Aorta (tissue), 5 donors: Measurements from ENCODE around the gene IFITM5. TPM values are rescaled to one million over a fixed set of nuclear protein-coding genes. Genes with fewer than 3 reads are reported as not detected.
A peak's percentile ranks its signal among the peaks of the same experiment; 100 is the strongest.

Experiments used
- ATAC-seq: fragments of 200-7000 bp; cut with Tn5 transposase; one replicate; pipeline ENCODE4 v1.9.1; 2022; ENCODE audit warnings: moderate library complexity; ENCODE audit not compliant: low FRiP score
- DNase-seq, 2 donors: peaks; one replicate each; pipeline ENCODE4 v3.0.0-alpha.2; 2020
- H3K27ac ChIP-seq, 2 donors: one replicate each; pipeline ENCODE4 v1.5.1; 2013; ENCODE audit warnings: low read length in 2 of 2, mild to moderate bottlenecking in 2 of 2, moderate library complexity in 2 of 2, control low read depth in 1 of 2, inconsistent platforms in 1 of 2, low read depth in 1 of 2
- H3K27me3 ChIP-seq, 2 donors: one replicate each; pipeline ENCODE4 v1.6.1; 2013; ENCODE audit warnings: control low read depth in 1 of 2, low read length in 1 of 2, mild to moderate bottlenecking in 1 of 2, moderate library complexity in 1 of 2; ENCODE audit not compliant: insufficient read depth in 2 of 2, control insufficient read depth in 1 of 2
- H3K36me3 ChIP-seq, 2 donors: one replicate each; pipeline ENCODE4 v1.6.1; 2013; ENCODE audit warnings: control low read depth in 1 of 2, low read length in 1 of 2, mild to moderate bottlenecking in 1 of 2; ENCODE audit not compliant: insufficient read depth in 2 of 2, control insufficient read depth in 1 of 2
- H3K4me1 ChIP-seq, 2 donors: one replicate each; pipeline ENCODE4 v1.6.1; 2013; ENCODE audit warnings: low read length in 2 of 2, control low read depth in 1 of 2, mild to moderate bottlenecking in 1 of 2, moderate library complexity in 1 of 2; ENCODE audit not compliant: insufficient read depth in 2 of 2, control insufficient read depth in 1 of 2
- H3K4me3 ChIP-seq, 2 donors: one replicate each; pipeline ENCODE4 v1.5.1; 2013; ENCODE audit warnings: low read length in 2 of 2, control low read depth in 1 of 2, mild to moderate bottlenecking in 1 of 2
- H3K9me3 ChIP-seq: one replicate; pipeline ENCODE4 v1.6.1; 2013; ENCODE audit warnings: mild to moderate bottlenecking, low read length; ENCODE audit not compliant: control insufficient read depth
- WGBS, 2 donors: extraction: QIAGEN DNeasy Blood & Tissue Kit; methylation state at CpG; one replicate each; pipeline ENCODE4 v1.1.7; 2013; 5-methylcytosine and 5-hydroxymethylcytosine counted together
- intact Hi-C, 2 donors: fragments of 100-400 bp; cut with DNase I; formaldehyde crosslinking; loops; one replicate each; pipeline versions ENCODE4 v1.14.2 to v1.15.0; 2022
- long read RNA-seq, 2 donors: library from polyadenylated mRNA; unstranded; transcript quantifications; one replicate each; pipeline ENCODE4 v2.0.0, GENCODE V29; 2020 to 2021
- polyA plus RNA-seq, 2 donors: library from polyadenylated mRNA; stranded (reverse); fragments of 200-250 nt; gene quantifications; one replicate each; pipeline ENCODE4 v1.2.3, GENCODE V29; 2013
- total RNA-seq, 2 donors: library from RNA; stranded (reverse); fragmentation: NEBNext Ultra II Directional; extraction: Animal tissue kit (Norgen Biotek cat#: 25700); gene quantifications; one replicate each; pipeline ENCODE4 v1.2.1, GENCODE V29; 2021
- donor health status: healthy with polysubstance abuse.
- donor health status: Bipolar disorder and iron deficiency.
- donor health status: DM: no; HTN: no; CAD: no.
- donor health status: DM: no; HTN: no; CAD: no.
- donor health status: DM: yes; HTN: yes; CAD: no.

Gene IFITM5
- total RNA-seq (not detected), polyA plus RNA-seq (not detected)
- long read RNA-seq, donor 1, result 0 reads
- long read RNA-seq, donor 2, result 0 reads

GRCh38 chr11:299081-299891, at the start of gene IFITM5:
IFITM5 (minus strand) TSS chr11:299526; CDS start chr11:299490, 36 bp downstream.
- Histone ChIP-seq H3K4me1 (no peaks in the 10 kb centered on the region), H3K27me3 (no peaks in the 10 kb centered on the region), H3K27ac (no peak within 1 kb of the TSS), H3K36me3 (no peaks in the 10 kb centered on the region), H3K4me3 (no peak within 1 kb of the TSS), H3K9me3 (no peaks in the 10 kb centered on the region)
- WGBS, 2 donors, result 53 to 54% methylated on average over 38 to 40 of the region's 40 CpGs
- intact Hi-C loops, result no loop called here
- peak; percentile 44 to 59 for DNase-seq
- no peak for ATAC-seq

GRCh38 chr11:346529-346928, 47.2 kb upstream of the IFITM5 start:
- no peak for DNase-seq

GRCh38 chr11:344836-345578, 45.7 kb upstream of the IFITM5 start:
- WGBS, 2 donors, result 88% methylated on average over 11 of the region's 11 CpGs

More at GRCh38 chr11:346529-346928, 47.2 kb upstream of the IFITM5 start:
- intact Hi-C loops, result no loop called here
- no peak for ATAC-seq
- H3K27ac ChIP-seq, result no peak overlapping the region
- H3K9me3 ChIP-seq, result no peaks in the 10 kb centered on the region
- 72 to 78% methylated on average over 3 of the region's 3 CpGs for WGBS, 2 donors
- H3K36me3 ChIP-seq, result no peaks in the 10 kb centered on the region
- no peaks in the 10 kb centered on the region for H3K4me1 ChIP-seq
- no peak overlapping the region for H3K4me3 ChIP-seq
- no peaks in the 10 kb centered on the region for H3K27me3 ChIP-seq

GRCh38 chr11:342328-342727, 43.0 kb upstream of the IFITM5 start:
- 81 to 82% methylated on average over 3 of the region's 3 CpGs for WGBS, 2 donors
- ATAC-seq, result no peak
- no peaks in the 10 kb centered on the region for H3K27me3 ChIP-seq
- no peaks in the 10 kb centered on the region for H3K9me3 ChIP-seq
- intact Hi-C loops, result no loop called here
- no peak overlapping the region for H3K27ac ChIP-seq
- no peaks in the 10 kb centered on the region for H3K36me3 ChIP-seq
- H3K4me3 ChIP-seq, result no peak overlapping the region
- H3K4me1 ChIP-seq, result no peaks in the 10 kb centered on the region
- DNase-seq, result peak in 1 of 2 donors; percentile 3

More at GRCh38 chr11:344836-345578, 45.7 kb upstream of the IFITM5 start:
- Histone ChIP-seq H3K4me3 (no peak overlapping the region), H3K27ac (no peak overlapping the region), H3K36me3 (no peaks in the 10 kb centered on the region), H3K9me3 (no peaks in the 10 kb centered on the region), H3K4me1 (no peaks in the 10 kb centered on the region), H3K27me3 (no peaks in the 10 kb centered on the region)
- no peak for ATAC-seq
- intact Hi-C loops, result no loop called here
- DNase-seq, result peak in 1 of 2 donors; percentile 9

- H3K36me3 ChIP-seq, result no peaks in the 10 kb centered on the region
Observed at GRCh38 chr11:340539-341512, 41.5 kb upstream of the IFITM5 start.

GRCh38 chr11:339963-340362, 40.6 kb upstream of the IFITM5 start:
- WGBS, 2 donors, result 94 to 97% methylated on average over 2 of the region's 2 CpGs
- no peak overlapping the region for H3K4me3 ChIP-seq
- no peaks in the 10 kb centered on the region for H3K36me3 ChIP-seq
- no peak overlapping the region for H3K27ac ChIP-seq
- no peaks in the 10 kb centered on the region for H3K9me3 ChIP-seq
- no peaks in the 10 kb centered on the region for H3K27me3 ChIP-seq
- no peak for ATAC-seq
- DNase-seq, result no peak
- intact Hi-C loops, result no loop called here
- no peaks in the 10 kb centered on the region for H3K4me1 ChIP-seq

More at GRCh38 chr11:340539-341512, 41.5 kb upstream of the IFITM5 start:
- intact Hi-C loops, result no loop called here
- Histone ChIP-seq H3K27me3 (no peaks in the 10 kb centered on the region), H3K4me1 (no peaks in the 10 kb centered on the region), H3K4me3 (no peak overlapping the region), H3K27ac (no peak overlapping the region), H3K9me3 (no peaks in the 10 kb centered on the region)
- peak in 1 of 2 donors; percentile 5 for DNase-seq
- 65 to 80% methylated on average over 5 of the region's 5 CpGs for WGBS, 2 donors
- no peak for ATAC-seq

- no peak overlapping the region for H3K27ac ChIP-seq
- H3K9me3 ChIP-seq, result no peaks in the 10 kb centered on the region
- WGBS, 2 donors, result 93% methylated on average over 6 of the region's 6 CpGs
- no peaks in the 10 kb centered on the region for H3K36me3 ChIP-seq
- DNase-seq (peak in 1 of 2 donors; percentile 23), ATAC-seq (no peak)
- H3K4me1 ChIP-seq, result no peaks in the 10 kb centered on the region
- intact Hi-C loops, result no loop called here
- no peaks in the 10 kb centered on the region for H3K27me3 ChIP-seq
- H3K4me3 ChIP-seq, result no peak overlapping the region
Observed at GRCh38 chr11:337711-338110, 38.4 kb upstream of the IFITM5 start.

GRCh38 chr11:336659-337198, 37.4 kb upstream of the IFITM5 start:
- H3K4me1 ChIP-seq, result no peaks in the 10 kb centered on the region
- peak in 1 of 2 donors; percentile 6 for DNase-seq
- intact Hi-C loops, result no loop called here
- no peak for ATAC-seq
- no peaks in the 10 kb centered on the region for H3K36me3 ChIP-seq
- no peak overlapping the region for H3K4me3 ChIP-seq
- WGBS, 2 donors, result 95 to 96% methylated on average over 4 of the region's 4 CpGs
- H3K27me3 ChIP-seq, result no peaks in the 10 kb centered on the region
- no peak overlapping the region for H3K27ac ChIP-seq
- H3K9me3 ChIP-seq, result no peaks in the 10 kb centered on the region
